Measurements from ENCODE around the gene ZNF484. TPM values are rescaled to one million over a fixed set of nuclear protein-coding genes. Genes with fewer than 3 reads are reported as not detected.

ZNF484 gene
- total and polyA plus RNA-seq, 2 donors (not counting 1 experiment from before 2014, with no cell fraction given): 5.7 to 15.4 TPM

GRCh38 chr9:92807031-92807756 is 70.6 kb downstream of the ZNF484 start:
- no peaks in the 10 kb centered on the region for H3K79me2 ChIP-seq (ENCODE audit: control insufficient read depth, insufficient read depth, low read length)
- no peaks in the 10 kb centered on the region for H4K20me1 ChIP-seq (ENCODE audit: control insufficient read depth, extremely low read depth, insufficient read depth, low read length)
- DNase-seq (ENCODE audit: low read depth in 2 of 2): no peak
- no peak overlapping the region for H3K4me2 ChIP-seq (ENCODE audit: extremely low read depth, insufficient read depth, low read length)
- H3K9me3 ChIP-seq (ENCODE audit: control insufficient read depth, insufficient read depth, low read depth, low read length): no peaks in the 10 kb centered on the region
- H3K9ac ChIP-seq (ENCODE audit: insufficient read depth, low read length): no peak overlapping the region
- no peaks in the 10 kb centered on the region for H3K4me1 ChIP-seq (ENCODE audit: control insufficient read depth, extremely low read depth, insufficient read depth, low read length)
- no peak overlapping the region for H2AFZ ChIP-seq (ENCODE audit: low read length)
- no peak overlapping the region for H3K27ac ChIP-seq (ENCODE audit: insufficient read depth, low read length)
- H3K27me3 ChIP-seq (ENCODE audit: control insufficient read depth, insufficient read depth, low read length): peaks cover 58% of the 10 kb centered on the region
- TF ChIP-seq CTCF (conservative IDR thresholded peaks at IDR 0.05 in 1 of 2, IDR thresholded peaks at IDR 0.05 in 1 of 2; ENCODE audit: low read depth in 1 of 2, low read length in 2 of 2) (no peak), EZH2 (IDR thresholded peaks at IDR 0.05; ENCODE audit: low read length, missing control alignments) (peak; percentile 90)
- no peaks in the 10 kb centered on the region for H3K36me3 ChIP-seq (ENCODE audit: control insufficient read depth, insufficient read depth, low read length)
- no peak overlapping the region for H3K4me3 ChIP-seq (replicated peaks in 1 of 4; ENCODE audit: control extremely low read depth in 1 of 4, insufficient read depth in 1 of 4, low read depth in 3 of 4, low read length in 4 of 4)

- Histone ChIP-seq H3K27ac (ENCODE audit: insufficient read depth, low read length) (no peak overlapping the region), H2AFZ (ENCODE audit: low read length) (no peak overlapping the region), H3K36me3 (ENCODE audit: control insufficient read depth, insufficient read depth, low read length) (no peaks in the 10 kb centered on the region), H3K4me3 (replicated peaks in 1 of 4; ENCODE audit: control extremely low read depth in 1 of 4, insufficient read depth in 1 of 4, low read depth in 3 of 4, low read length in 4 of 4) (no peak overlapping the region), H4K20me1 (ENCODE audit: control insufficient read depth, extremely low read depth, insufficient read depth, low read length) (no peaks in the 10 kb centered on the region), H3K79me2 (ENCODE audit: control insufficient read depth, insufficient read depth, low read length) (no peaks in the 10 kb centered on the region), H3K27me3 (ENCODE audit: control insufficient read depth, insufficient read depth, low read length) (peaks cover 50% of the 10 kb centered on the region), H3K4me1 (ENCODE audit: control insufficient read depth, extremely low read depth, insufficient read depth, low read length) (no peaks in the 10 kb centered on the region), H3K9me3 (ENCODE audit: control insufficient read depth, insufficient read depth, low read depth, low read length) (no peaks in the 10 kb centered on the region), H3K4me2 (ENCODE audit: extremely low read depth, insufficient read depth, low read length) (no peak overlapping the region), H3K9ac (ENCODE audit: insufficient read depth, low read length) (no peak overlapping the region)
- TF ChIP-seq EZH2 (IDR thresholded peaks at IDR 0.05; ENCODE audit: low read length, missing control alignments) (no peak), CTCF (conservative IDR thresholded peaks at IDR 0.05 in 1 of 2, IDR thresholded peaks at IDR 0.05 in 1 of 2; ENCODE audit: low read depth in 1 of 2, low read length in 2 of 2) (no peak)
- DNase-seq (ENCODE audit: low read depth in 2 of 2): peak in 1 of 2 donors; percentile 44
Measured at GRCh38 chr9:92804727-92805126, 73.1 kb downstream of the ZNF484 start.

- peaks cover 21% of the 10 kb centered on the region for H3K27me3 ChIP-seq (ENCODE audit: control insufficient read depth, insufficient read depth, low read length)
- no peak overlapping the region for H3K9ac ChIP-seq (ENCODE audit: insufficient read depth, low read length)
- no peaks in the 10 kb centered on the region for H3K79me2 ChIP-seq (ENCODE audit: control insufficient read depth, insufficient read depth, low read length)
- DNase-seq (ENCODE audit: low read depth in 2 of 2): no peak
- no peaks in the 10 kb centered on the region for H3K9me3 ChIP-seq (ENCODE audit: control insufficient read depth, insufficient read depth, low read depth, low read length)
- no peak overlapping the region for H3K27ac ChIP-seq (ENCODE audit: insufficient read depth, low read length)
- TF ChIP-seq CTCF (conservative IDR thresholded peaks at IDR 0.05 in 1 of 2, IDR thresholded peaks at IDR 0.05 in 1 of 2; ENCODE audit: low read depth in 1 of 2, low read length in 2 of 2): no peak
- TF ChIP-seq EZH2 (IDR thresholded peaks at IDR 0.05; ENCODE audit: low read length, missing control alignments): no peak
- H3K36me3 ChIP-seq (ENCODE audit: control insufficient read depth, insufficient read depth, low read length): no peaks in the 10 kb centered on the region
- H3K4me2 ChIP-seq (ENCODE audit: extremely low read depth, insufficient read depth, low read length): no peak overlapping the region
- H4K20me1 ChIP-seq (ENCODE audit: control insufficient read depth, extremely low read depth, insufficient read depth, low read length): no peaks in the 10 kb centered on the region
- H3K4me1 ChIP-seq (ENCODE audit: control insufficient read depth, extremely low read depth, insufficient read depth, low read length): no peaks in the 10 kb centered on the region
- H2AFZ ChIP-seq (ENCODE audit: low read length): no peak overlapping the region
- no peak overlapping the region for H3K4me3 ChIP-seq (replicated peaks in 1 of 4; ENCODE audit: control extremely low read depth in 1 of 4, insufficient read depth in 1 of 4, low read depth in 3 of 4, low read length in 4 of 4)
Measured at GRCh38 chr9:92798358-92798757, 79.5 kb downstream of the ZNF484 start.

Measured in fibroblast of lung (primary cell).